Mucosa of descending colon (tissue), 3 donors: Measurements from ENCODE around the gene MARCHF9. TPM values are rescaled to one million over a fixed set of nuclear protein-coding genes. Genes with fewer than 3 reads are reported as not detected.

Experiments
- ATAC-seq: fragments of 200-7000 bp; cut with Tn5 transposase; one replicate; pipeline ENCODE4 v1.9.1; 2020; ENCODE audit warnings: mild to moderate bottlenecking, moderate library complexity
- DNase-seq, 3 donors: peaks; one replicate each; pipeline ENCODE4 v3.0.0-alpha.2; 2020
- H3K36me3 ChIP-seq: fragments of 200-600 bp; one replicate; pipeline ENCODE4 v1.8.0; 2021; ENCODE audit warnings: low read depth, mild to moderate bottlenecking
- H3K4me1 ChIP-seq: fragments of 200-600 bp; one replicate; pipeline ENCODE4 v1.8.0; 2021; ENCODE audit warnings: low read depth, mild to moderate bottlenecking
- H3K4me3 ChIP-seq: fragments of 200-600 bp; one replicate; pipeline ENCODE4 v1.8.0; 2021; ENCODE audit warnings: mild to moderate bottlenecking
- H3K9me3 ChIP-seq: fragments of 200-600 bp; one replicate; pipeline ENCODE4 v1.8.0; 2021; ENCODE audit warnings: mild to moderate bottlenecking
- CTCF ChIP-seq: fragments of 200-600 bp; IDR thresholded peaks from one replicate; pipeline ENCODE4 v1.8.0; 2022; ENCODE audit warnings: antibody characterized with exemption, mild to moderate bottlenecking
- intact Hi-C, 2 donors: fragments of 100-400 bp; cut with DNase I in 1 of 2; cut with micrococcal nuclease in 1 of 2; formaldehyde crosslinking; loops; one replicate each; pipeline versions ENCODE4 v1.11.0 to v1.11.1; 2022; cut with DNase I, micrococcal nuclease
- total RNA-seq, 3 donors: library from RNA; stranded (reverse); fragmentation: NEBNext Ultra II Directional in 2 of 3; extraction: Animal tissue kit (Norgen Biotek cat#: 25700) in 2 of 3; gene quantifications; one replicate each; pipeline versions ENCODE4 v1.2.1 to v1.2.4, GENCODE V29; 2021 to 2023
- donor health status: DM: no; HTN: no; CAD: no; lungs with moderate emphysema.
- donor health status: DM: no; HTN: no; CAD: no.
- donor health status: DM: no; HTN: yes; CAD: no.

MARCHF9 gene
- total RNA-seq, 3 donors from 2014 or later: 10.5 to 15.1 (median 11.7) TPM

GRCh38 chr12:57740656-57741412 is 14.1 kb upstream of the MARCHF9 start:
- no peak overlapping the region for H3K4me3 ChIP-seq
- H3K4me1 ChIP-seq: peaks cover 22% of the 10 kb centered on the region
- no peak for TF ChIP-seq CTCF
- DNase-seq (peak; percentile 52 to 83 (median 59)), ATAC-seq (peak; percentile 42)
- no peaks in the 10 kb centered on the region for H3K36me3 ChIP-seq
- intact Hi-C loops: no loop called here
- H3K9me3 ChIP-seq: no peaks in the 10 kb centered on the region

- TF ChIP-seq CTCF: no peak
- ATAC-seq: no peak
- Histone ChIP-seq H3K4me3 (no peak overlapping the region), H3K36me3 (no peaks in the 10 kb centered on the region), H3K9me3 (no peaks in the 10 kb centered on the region), H3K4me1 (peaks cover 22% of the 10 kb centered on the region)
- intact Hi-C loops: no loop called here
- no peak for DNase-seq
Measured at GRCh38 chr12:57741413-57741789, 13.5 kb upstream of the MARCHF9 start.

- H3K9me3 ChIP-seq: no peaks in the 10 kb centered on the region
- DNase-seq (peak; percentile 60 to 83 (median 64)), ATAC-seq (peak; percentile 44)
- H3K4me1 ChIP-seq: peaks cover 22% of the 10 kb centered on the region
- TF ChIP-seq CTCF: no peak
- H3K36me3 ChIP-seq: no peaks in the 10 kb centered on the region
- H3K4me3 ChIP-seq: no peak overlapping the region
- intact Hi-C loops: no loop called here
Measured at GRCh38 chr12:57741844-57742738, 12.8 kb upstream of the MARCHF9 start.

- DNase-seq: no peak
- Histone ChIP-seq H3K4me1 (peaks cover 7% of the 10 kb centered on the region), H3K4me3 (no peak overlapping the region), H3K36me3 (no peaks in the 10 kb centered on the region), H3K9me3 (no peaks in the 10 kb centered on the region)
- intact Hi-C loops: no loop called here
- no peak for ATAC-seq
- TF ChIP-seq CTCF: no peak
Measured at GRCh38 chr12:57743769-57744168, 11.1 kb upstream of the MARCHF9 start.

GRCh38 chr12:57744194-57744776 is 10.6 kb upstream of the MARCHF9 start:
- Histone ChIP-seq H3K4me1 (peaks cover 7% of the 10 kb centered on the region), H3K36me3 (no peaks in the 10 kb centered on the region), H3K4me3 (peak overlapping the region; percentile 70), H3K9me3 (no peaks in the 10 kb centered on the region)
- peak; percentile 68 for ATAC-seq
- intact Hi-C loops: no loop called here
- peak; percentile 79 to 84 (median 84) for DNase-seq
- TF ChIP-seq CTCF: no peak
